ENCODE data around the gene PTPRU. TPM values are rescaled to one million over a fixed set of nuclear protein-coding genes. Genes with fewer than 3 reads are reported as not detected.

The PTPRU gene
- total and polyA plus RNA-seq, 4 donors = 1.6 to 15.1 (median 6.0) TPM

DNA sequence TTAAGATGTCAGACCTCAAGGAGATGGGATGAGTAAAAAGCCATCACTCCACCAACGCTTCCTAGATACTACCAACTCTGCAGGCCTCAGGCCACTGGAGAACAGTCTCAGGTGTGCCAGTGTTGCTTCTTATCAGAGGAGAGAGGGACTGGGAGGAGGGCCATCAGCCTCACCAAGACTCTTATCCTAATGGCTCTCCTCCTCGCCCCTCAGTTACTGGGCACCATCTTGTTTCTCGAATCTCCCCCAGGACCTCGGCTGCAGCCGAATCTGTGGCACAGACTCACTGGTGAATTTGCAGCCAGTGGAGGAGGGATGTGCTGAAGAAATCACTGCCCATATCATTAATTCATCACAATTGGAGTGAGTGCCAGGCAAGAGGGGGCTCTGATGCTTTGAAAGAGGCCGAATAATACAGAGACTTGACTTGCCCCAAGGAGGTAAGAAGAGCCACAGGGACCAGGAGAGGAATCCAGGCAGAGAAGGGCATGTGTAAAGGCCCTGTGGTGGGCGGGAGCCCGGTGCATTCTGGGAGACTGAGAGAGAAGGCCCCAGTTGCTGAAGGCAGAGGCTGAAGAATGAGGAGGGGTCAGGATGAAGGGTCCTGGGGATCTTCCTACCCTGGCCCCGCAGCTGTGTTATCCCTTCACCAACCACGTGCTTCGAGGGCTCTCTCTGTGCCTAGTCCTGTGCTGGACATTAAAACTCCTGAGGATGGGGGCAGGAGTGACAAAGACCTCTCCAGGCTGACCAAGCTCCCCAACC, 129.8 kb downstream of the PTPRU start:
- H3K4me1 ChIP-seq (ENCODE audit: control insufficient read depth in 4 of 4, insufficient read depth in 4 of 4, low read length in 3 of 4) = no peaks in the 10 kb centered on the region
- WGBS = 88% methylated on average over 11 of the region's 11 CpGs
- no peak overlapping the region for H3K27ac ChIP-seq (ENCODE audit: low read depth in 1 of 2, low read length in 2 of 2)
- DNase-seq (ENCODE audit: low spot score) = no peak
- no peaks in the 10 kb centered on the region for H3K9me3 ChIP-seq (ENCODE audit: control insufficient read depth in 4 of 4, low read length in 3 of 4)
- H3K27me3 ChIP-seq (ENCODE audit: control insufficient read depth in 4 of 4, insufficient read depth in 4 of 4, low read length in 3 of 4) = no peaks in the 10 kb centered on the region
- no peak for TF ChIP-seq HNF4G (IDR thresholded peaks at IDR 0.05)
- TF ChIP-seq FOXA2 (IDR thresholded peaks at IDR 0.05) = no peak
- TF ChIP-seq JUND (IDR thresholded peaks at IDR 0.05) = no peak
- TF ChIP-seq EGR1 (IDR thresholded peaks at IDR 0.05; ENCODE audit: low read depth in 2 of 2) = no peak
- no peak for TF ChIP-seq HNF4A (conservative IDR thresholded peaks at IDR 0.05)
- TF ChIP-seq RAD21 (IDR thresholded peaks at IDR 0.05) = no peak
- TF ChIP-seq, protein P1, sequence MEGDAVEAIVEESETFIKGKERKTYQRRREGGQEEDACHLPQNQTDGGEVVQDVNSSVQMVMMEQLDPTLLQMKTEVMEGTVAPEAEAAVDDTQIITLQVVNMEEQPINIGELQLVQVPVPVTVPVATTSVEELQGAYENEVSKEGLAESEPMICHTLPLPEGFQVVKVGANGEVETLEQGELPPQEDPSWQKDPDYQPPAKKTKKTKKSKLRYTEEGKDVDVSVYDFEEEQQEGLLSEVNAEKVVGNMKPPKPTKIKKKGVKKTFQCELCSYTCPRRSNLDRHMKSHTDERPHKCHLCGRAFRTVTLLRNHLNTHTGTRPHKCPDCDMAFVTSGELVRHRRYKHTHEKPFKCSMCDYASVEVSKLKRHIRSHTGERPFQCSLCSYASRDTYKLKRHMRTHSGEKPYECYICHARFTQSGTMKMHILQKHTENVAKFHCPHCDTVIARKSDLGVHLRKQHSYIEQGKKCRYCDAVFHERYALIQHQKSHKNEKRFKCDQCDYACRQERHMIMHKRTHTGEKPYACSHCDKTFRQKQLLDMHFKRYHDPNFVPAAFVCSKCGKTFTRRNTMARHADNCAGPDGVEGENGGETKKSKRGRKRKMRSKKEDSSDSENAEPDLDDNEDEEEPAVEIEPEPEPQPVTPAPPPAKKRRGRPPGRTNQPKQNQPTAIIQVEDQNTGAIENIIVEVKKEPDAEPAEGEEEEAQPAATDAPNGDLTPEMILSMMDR (IDR thresholded peaks at IDR 0.05; ENCODE audit: low read depth, low read length, missing input control) = no peak
- no peak for TF ChIP-seq YY1 (IDR thresholded peaks at IDR 0.05)
- TF ChIP-seq, protein P2, sequence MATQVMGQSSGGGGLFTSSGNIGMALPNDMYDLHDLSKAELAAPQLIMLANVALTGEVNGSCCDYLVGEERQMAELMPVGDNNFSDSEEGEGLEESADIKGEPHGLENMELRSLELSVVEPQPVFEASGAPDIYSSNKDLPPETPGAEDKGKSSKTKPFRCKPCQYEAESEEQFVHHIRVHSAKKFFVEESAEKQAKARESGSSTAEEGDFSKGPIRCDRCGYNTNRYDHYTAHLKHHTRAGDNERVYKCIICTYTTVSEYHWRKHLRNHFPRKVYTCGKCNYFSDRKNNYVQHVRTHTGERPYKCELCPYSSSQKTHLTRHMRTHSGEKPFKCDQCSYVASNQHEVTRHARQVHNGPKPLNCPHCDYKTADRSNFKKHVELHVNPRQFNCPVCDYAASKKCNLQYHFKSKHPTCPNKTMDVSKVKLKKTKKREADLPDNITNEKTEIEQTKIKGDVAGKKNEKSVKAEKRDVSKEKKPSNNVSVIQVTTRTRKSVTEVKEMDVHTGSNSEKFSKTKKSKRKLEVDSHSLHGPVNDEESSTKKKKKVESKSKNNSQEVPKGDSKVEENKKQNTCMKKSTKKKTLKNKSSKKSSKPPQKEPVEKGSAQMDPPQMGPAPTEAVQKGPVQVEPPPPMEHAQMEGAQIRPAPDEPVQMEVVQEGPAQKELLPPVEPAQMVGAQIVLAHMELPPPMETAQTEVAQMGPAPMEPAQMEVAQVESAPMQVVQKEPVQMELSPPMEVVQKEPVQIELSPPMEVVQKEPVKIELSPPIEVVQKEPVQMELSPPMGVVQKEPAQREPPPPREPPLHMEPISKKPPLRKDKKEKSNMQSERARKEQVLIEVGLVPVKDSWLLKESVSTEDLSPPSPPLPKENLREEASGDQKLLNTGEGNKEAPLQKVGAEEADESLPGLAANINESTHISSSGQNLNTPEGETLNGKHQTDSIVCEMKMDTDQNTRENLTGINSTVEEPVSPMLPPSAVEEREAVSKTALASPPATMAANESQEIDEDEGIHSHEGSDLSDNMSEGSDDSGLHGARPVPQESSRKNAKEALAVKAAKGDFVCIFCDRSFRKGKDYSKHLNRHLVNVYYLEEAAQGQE (IDR thresholded peaks at IDR 0.05) = no peak
- TF ChIP-seq, protein P3, sequence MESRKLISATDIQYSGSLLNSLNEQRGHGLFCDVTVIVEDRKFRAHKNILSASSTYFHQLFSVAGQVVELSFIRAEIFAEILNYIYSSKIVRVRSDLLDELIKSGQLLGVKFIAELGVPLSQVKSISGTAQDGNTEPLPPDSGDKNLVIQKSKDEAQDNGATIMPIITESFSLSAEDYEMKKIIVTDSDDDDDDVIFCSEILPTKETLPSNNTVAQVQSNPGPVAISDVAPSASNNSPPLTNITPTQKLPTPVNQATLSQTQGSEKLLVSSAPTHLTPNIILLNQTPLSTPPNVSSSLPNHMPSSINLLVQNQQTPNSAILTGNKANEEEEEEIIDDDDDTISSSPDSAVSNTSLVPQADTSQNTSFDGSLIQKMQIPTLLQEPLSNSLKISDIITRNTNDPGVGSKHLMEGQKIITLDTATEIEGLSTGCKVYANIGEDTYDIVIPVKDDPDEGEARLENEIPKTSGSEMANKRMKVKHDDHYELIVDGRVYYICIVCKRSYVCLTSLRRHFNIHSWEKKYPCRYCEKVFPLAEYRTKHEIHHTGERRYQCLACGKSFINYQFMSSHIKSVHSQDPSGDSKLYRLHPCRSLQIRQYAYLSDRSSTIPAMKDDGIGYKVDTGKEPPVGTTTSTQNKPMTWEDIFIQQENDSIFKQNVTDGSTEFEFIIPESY (IDR thresholded peaks at IDR 0.05) = no peak
- TF ChIP-seq RXRA (IDR thresholded peaks at IDR 0.05) = no peak
- TF ChIP-seq, protein P4, sequence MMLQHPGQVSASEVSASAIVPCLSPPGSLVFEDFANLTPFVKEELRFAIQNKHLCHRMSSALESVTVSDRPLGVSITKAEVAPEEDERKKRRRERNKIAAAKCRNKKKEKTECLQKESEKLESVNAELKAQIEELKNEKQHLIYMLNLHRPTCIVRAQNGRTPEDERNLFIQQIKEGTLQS (IDR thresholded peaks at IDR 0.05) = no peak
- TF ChIP-seq GABPA (IDR thresholded peaks at IDR 0.05 in 1 of 2, conservative IDR thresholded peaks at IDR 0.05 in 1 of 2) = no peak
- TF ChIP-seq FOXA1 (IDR thresholded peaks at IDR 0.05) = no peak
- no peak for TF ChIP-seq TAF1 (conservative IDR thresholded peaks at IDR 0.05)
- TF ChIP-seq NR2F2 (IDR thresholded peaks at IDR 0.05) = no peak
- no peak for TF ChIP-seq SP1 (IDR thresholded peaks at IDR 0.05)
- TF ChIP-seq, protein P5, sequence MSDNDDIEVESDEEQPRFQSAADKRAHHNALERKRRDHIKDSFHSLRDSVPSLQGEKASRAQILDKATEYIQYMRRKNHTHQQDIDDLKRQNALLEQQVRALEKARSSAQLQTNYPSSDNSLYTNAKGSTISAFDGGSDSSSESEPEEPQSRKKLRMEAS (IDR thresholded peaks at IDR 0.05) = no peak
- no peaks in the 10 kb centered on the region for H3K36me3 ChIP-seq (ENCODE audit: control insufficient read depth in 4 of 4, insufficient read depth in 3 of 4, low read depth in 1 of 4, low read length in 3 of 4)
- no peak overlapping the region for H3K9ac ChIP-seq (ENCODE audit: low read depth in 1 of 2, low read length in 2 of 2)
- no peak overlapping the region for H3K4me3 ChIP-seq (ENCODE audit: low read depth in 1 of 3, low read length in 3 of 3)
